ENCODE results near the gene BRCA1. TPM values are rescaled to one million over a fixed set of nuclear protein-coding genes. Genes with fewer than 3 reads are reported as not detected.

The BRCA1 gene
- total RNA-seq, 1 donor from 2014 or later, result 3.4 TPM

DNA sequence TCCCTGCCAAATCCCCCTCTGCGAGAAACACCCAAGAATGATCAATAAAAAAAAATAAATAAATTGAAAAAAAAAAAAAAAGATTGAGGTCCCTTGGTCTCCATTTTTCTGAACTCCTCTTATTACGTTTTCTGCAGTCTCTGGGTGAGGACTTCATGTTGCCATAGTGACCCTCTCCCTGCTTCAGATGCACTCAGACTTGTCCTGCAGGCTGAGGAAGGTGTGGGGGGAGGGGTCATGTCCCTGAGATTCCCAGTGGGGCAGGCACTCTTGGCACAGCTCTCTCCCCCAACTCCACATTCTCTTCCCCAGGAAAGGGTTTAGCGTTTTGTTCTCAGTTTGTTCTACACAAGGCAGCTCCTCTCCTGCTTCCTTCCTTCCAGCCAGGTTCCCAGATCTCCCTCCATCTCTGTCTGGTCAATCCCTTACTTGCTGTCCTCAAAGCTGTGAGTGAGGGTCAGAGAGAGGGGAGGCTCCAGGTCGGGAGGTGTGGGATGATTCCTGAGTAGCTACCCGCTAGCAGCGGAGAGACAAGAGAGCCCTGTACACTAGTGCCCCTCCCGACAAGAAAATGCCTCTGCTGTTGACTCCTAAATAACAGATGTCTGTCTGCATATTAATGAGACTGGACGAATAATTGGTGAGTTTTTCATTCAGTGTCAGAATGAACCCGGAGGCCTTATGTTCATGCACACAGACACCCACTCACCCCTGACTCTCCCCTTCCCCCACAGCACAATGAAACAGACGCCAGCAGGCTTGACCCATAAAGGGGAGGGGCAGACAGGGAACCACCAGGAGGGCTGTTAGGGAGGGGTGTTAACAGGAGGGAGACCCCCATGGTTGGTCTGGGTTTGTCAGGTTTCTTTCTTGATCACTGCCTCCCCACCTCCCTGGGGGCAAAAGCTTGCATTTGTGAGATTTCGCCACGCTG lies 90.9 kb downstream of the BRCA1 start:
- no peak for DNase-seq (ENCODE audit: low read depth)
- no peak for FAIRE-seq
- Histone ChIP-seq H3K36me3 (ENCODE audit: control insufficient read depth, insufficient read depth, low read length) (no peaks in the 10 kb centered on the region), H3K27me3 (ENCODE audit: control insufficient read depth, insufficient read depth, low read length) (no peaks in the 10 kb centered on the region), H3K4me3 (ENCODE audit: low read depth, low read length) (no peak overlapping the region)
- no peak for TF ChIP-seq CTCF (IDR thresholded peaks at IDR 0.05; ENCODE audit: insufficient read depth, low read length, severe bottlenecking)

DNA sequence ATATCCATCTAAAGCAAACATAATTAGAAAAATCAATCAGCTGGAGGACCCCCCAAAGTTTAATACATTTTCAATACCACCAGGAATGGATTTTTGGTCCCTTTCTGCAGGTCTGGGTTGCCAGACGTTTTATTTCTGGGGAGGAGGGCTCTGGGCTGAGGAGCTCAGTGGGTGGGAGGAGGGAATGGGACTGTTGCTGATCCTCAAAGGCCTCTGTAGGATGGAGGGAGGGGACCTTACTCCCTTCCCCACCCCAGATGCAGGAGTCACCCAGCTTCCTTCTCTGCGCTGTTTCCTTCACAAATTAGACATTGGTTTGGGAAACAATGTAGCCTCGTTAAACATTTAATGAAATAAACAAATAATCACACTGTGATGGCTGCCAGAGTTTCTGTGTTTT lies 93.5 kb downstream of the BRCA1 start:
- no peak for TF ChIP-seq CTCF (IDR thresholded peaks at IDR 0.05; ENCODE audit: insufficient read depth, low read length, severe bottlenecking)
- DNase-seq (ENCODE audit: low read depth), result no peak
- no peak overlapping the region for H3K4me3 ChIP-seq (ENCODE audit: low read depth, low read length)
- FAIRE-seq, result no peak
- no peaks in the 10 kb centered on the region for H3K36me3 ChIP-seq (ENCODE audit: control insufficient read depth, insufficient read depth, low read length)
- H3K27me3 ChIP-seq (ENCODE audit: control insufficient read depth, insufficient read depth, low read length), result no peaks in the 10 kb centered on the region

DNA sequence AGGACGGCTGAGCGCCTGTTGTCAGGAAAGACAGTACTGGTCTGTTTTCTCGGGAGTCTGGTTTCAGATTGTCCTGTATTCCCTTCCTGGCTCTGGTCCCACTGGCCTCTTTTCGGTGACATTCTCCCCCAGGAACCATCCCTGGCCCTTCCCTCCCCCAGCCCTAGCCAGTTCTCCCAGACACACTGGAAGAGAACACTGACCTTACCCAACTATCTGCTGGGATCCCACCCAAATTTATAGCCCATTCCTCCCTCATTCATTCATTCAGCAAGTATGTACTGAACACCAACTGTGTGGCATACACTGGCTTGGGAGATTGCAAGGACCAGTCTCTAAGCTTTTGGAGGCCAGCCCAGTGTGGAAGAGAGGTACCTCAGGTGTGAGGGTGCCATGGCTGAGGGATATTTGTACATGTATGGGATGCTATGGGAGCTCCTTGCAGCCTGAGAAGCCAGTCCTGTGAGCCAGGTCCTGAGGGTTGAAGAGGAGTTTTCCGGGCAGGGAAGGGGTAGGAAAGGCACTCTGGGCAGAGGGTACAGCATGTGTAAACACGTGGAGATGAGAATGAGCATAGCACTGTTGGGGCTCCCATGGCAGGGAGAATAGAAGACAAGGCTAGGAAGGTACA lies 94.9 kb downstream of the BRCA1 start:
- FAIRE-seq, result peak; percentile 60
- TF ChIP-seq CTCF (IDR thresholded peaks at IDR 0.05; ENCODE audit: insufficient read depth, low read length, severe bottlenecking), result no peak

DNA sequence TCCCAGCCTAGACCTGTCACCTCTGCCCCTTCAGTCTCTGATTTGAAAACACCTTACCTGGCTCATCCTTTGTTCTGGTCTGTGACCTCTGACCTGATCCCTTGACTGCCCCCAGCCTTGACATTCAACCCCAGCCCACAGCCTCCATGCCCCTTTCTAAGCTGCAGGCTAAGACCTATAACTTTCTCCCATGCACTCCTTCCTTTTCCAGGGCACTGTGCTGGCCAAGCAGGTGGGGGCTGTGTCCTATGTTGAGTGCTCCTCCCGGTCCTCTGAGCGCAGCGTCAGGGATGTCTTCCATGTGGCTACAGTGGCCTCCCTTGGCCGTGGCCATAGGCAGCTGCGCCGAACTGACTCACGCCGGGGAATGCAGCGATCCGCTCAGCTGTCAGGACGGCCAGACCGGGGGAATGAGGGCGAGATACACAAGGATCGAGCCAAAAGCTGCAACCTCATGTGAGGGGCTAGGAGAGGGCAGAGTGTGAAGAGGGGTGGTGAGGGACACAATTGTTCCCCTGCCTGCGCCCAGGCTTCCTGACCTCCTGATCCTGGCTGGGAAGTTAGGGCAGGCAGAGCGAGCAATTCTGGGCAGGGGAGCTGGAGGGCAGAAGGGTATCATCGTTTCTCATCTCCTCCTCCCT lies 96.8 kb downstream of the BRCA1 start:
- Histone ChIP-seq H3K4me3 (ENCODE audit: low read depth, low read length) (no peak overlapping the region), H3K27me3 (ENCODE audit: control insufficient read depth, insufficient read depth, low read length) (no peaks in the 10 kb centered on the region), H3K36me3 (ENCODE audit: control insufficient read depth, insufficient read depth, low read length) (no peaks in the 10 kb centered on the region)
- DNase-seq (ENCODE audit: low read depth) (no peak), FAIRE-seq (no peak)
- TF ChIP-seq CTCF (IDR thresholded peaks at IDR 0.05; ENCODE audit: insufficient read depth, low read length, severe bottlenecking), result no peak

More for the DNA sequence above, 94.9 kb downstream of the BRCA1 start:
- Histone ChIP-seq H3K36me3 (ENCODE audit: control insufficient read depth, insufficient read depth, low read length) (no peaks in the 10 kb centered on the region), H3K27me3 (ENCODE audit: control insufficient read depth, insufficient read depth, low read length) (no peaks in the 10 kb centered on the region), H3K4me3 (ENCODE audit: low read depth, low read length) (no peak overlapping the region)
- DNase-seq (ENCODE audit: low read depth), result no peak

- Histone ChIP-seq H3K27me3 (ENCODE audit: control insufficient read depth, insufficient read depth, low read length) (no peaks in the 10 kb centered on the region), H3K4me3 (ENCODE audit: low read depth, low read length) (no peak overlapping the region), H3K36me3 (ENCODE audit: control insufficient read depth, insufficient read depth, low read length) (no peaks in the 10 kb centered on the region)
- TF ChIP-seq CTCF (IDR thresholded peaks at IDR 0.05; ENCODE audit: insufficient read depth, low read length, severe bottlenecking), result no peak
- DNase-seq (ENCODE audit: low read depth) (no peak), FAIRE-seq (no peak)
Observed at GRCh38 chr17:43027091-43028032, 97.8 kb downstream of the BRCA1 start.

All from bronchial epithelial cell (primary cell).